Measurements from ENCODE around the gene CERS3.

CERS3 gene

DNA sequence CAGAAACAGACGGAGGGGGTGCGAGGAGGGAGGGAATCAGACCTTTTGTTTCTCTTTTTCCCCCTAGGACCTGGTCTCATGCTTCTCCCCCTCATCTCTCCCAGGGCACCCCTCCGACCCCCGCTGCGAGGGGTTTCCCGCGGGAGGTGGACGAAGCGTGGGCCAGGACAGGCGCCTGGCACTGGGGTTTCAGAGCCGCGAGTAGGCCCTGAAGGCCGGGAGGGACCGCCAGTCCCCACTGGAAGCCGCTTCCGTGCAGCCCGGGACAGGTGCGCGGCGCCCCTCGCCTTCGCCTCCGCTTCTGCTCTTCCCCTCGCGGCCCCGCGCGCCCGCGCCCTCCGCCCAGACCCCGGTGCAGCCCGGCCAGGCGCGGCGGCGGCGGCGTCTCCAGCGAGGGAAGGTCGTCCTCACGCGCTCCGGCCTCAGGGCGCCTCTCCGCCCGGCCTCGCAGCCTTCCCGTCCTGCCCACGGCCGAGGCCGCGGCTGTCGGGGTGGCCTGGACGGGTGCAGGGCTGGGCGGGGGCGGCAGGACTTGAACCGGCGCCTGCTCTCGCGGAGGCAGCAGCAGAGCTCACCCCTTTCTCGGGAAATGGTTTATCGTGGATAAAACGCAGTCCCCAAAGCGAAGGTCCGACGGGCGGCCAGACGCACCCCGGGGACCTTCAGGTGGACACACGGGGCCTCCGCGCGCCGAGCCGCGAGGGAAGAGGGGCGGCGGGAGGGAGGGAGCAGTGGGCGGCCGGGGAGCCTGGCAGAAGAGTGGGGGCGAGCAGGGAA lies 155.4 kb downstream of the CERS3 start:
- no peak for DNase-seq

DNA sequence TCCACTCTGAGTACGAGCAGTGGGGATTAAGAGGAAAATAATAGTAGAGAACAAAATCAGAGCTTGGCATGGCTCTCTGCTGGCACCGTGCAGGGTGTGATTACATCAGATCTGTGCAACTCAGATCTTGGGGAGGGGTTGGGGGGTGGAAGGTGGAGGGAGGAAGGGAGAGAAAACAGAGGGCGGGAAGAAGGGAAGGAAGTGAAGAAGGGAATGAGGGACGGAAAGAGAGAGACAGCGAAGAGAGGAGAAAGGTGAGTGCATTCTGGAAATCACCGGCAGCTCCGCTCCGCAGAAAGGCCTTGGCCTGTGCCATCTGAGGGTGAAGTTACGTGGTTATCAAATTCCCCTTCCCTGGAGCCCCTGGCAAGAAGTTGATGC lies 156.0 kb downstream of the CERS3 start:
- no peak for DNase-seq

DNA sequence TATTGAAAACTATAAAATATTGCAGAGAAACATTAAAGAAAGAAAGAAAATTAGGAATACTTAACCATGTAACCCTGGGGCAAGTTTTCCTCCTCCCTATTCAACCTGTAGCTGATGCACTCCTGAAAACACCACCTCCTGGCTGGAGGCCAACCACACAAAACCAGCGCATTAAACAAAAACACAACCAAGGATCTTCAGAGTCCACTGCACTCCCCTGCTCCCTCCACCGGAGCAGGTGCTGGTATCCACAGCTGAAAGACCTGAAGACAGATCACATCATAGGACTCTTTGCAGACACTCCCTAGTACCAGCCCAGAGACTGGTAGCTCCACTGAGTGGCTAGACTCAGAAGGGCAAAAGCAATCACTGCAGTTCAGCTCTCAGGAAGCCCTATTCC lies 173.4 kb downstream of the CERS3 start:
- DNase-seq = no peak

DNA sequence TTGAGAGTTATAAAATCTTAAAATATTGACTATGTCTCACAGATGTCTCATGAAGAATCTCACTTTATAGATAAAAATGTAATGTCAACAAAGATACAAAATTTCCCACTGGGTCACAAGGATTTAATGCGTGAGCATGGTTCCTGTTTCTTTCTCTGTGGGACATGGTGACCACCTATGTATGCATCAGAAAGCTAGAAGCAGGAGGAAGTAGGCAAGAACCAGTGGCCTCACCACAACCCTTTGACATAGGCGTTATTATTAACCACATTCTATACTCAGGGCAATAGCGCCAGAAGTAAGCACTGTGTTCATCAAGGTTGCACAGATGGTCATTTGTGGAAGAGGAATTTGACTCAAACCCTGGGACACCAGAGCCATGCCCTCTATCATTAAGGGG lies 175.3 kb downstream of the CERS3 start:
- DNase-seq = no peak

DNA sequence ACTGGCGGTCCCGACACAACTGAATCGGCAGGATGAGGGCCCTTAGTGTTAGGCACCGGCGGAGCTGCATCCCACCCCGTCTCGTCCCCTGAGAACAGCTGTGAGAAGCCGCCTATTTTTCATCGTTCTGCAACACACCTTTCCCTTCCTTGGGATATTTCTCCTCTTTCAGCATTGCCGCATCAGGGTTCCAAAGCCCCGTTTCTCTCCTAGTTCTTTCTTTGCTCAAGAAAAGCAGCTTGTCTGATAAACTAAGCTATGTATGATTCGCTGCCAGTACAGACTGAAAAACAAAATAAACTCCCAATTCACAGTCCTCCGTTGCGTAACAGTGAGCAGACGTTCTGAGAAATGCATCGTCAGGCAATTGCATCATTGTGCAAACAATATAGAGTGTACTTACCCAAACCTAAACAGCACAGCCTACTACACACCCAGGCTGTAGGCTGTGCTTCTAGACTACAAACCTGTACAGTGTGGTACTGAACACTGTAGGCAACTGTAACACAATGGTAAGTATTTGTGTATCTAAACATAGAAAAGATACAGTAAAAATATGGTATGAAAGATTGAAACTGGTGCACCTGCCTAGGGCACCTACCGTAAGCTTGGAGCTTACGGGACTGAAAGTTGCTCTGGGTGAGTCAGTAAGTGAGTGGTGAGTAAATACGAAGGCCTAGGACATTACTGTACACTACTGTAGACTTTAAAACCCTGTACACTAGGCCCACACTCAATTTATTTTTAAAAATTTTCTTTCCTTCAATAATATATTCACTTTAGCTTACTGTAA lies 178.1 kb downstream of the CERS3 start:
- DNase-seq = no peak

Measured in activated CD8-positive, alpha-beta memory T cell treated with anti-CD3 and anti-CD28 coated beads for 24 hours (primary cell).